Prostate gland (tissue), 2 donors: ENCODE measurements around the gene POLG. TPM values are rescaled to one million over a fixed set of nuclear protein-coding genes. Genes with fewer than 3 reads are reported as not detected.
A peak's percentile ranks its signal among the peaks of the same experiment; 100 is the strongest.

Experiments used
- DNase-seq: peaks from one replicate; pipeline ENCODE4 v3.0.0-alpha.2; 2019; ENCODE audit warnings: low spot score
- H3K27ac ChIP-seq, 2 donors: fragments of 200-600 bp; sonication (generic); 2 replicates each; pipeline ENCODE4 v1.5.1; 2017 to 2019
- H3K27me3 ChIP-seq: fragments of 200-600 bp; sonication (generic); replicated peaks from 2 replicates; pipeline ENCODE4 v1.5.1; 2019; ENCODE audit not compliant: insufficient read depth
- H3K36me3 ChIP-seq, 2 donors: fragments of 200-600 bp; sonication (generic); 1 replicate in 1 of 2; 2 replicates in 1 of 2; pipeline versions ENCODE4 v1.5.1 to v1.8.1; 2017 to 2019
- H3K4me1 ChIP-seq: fragments of 200-600 bp; sonication (generic); replicated peaks from 2 replicates; pipeline ENCODE4 v1.5.1; 2019
- H3K4me3 ChIP-seq, 2 donors: fragments of 200-600 bp; sonication (generic); 2 replicates each; pipeline ENCODE4 v1.5.1; 2017 to 2019
- H3K9me3 ChIP-seq: fragments of 200-600 bp; sonication (generic); 2 replicates; pipeline ENCODE4 v1.5.1; 2017
- CTCF ChIP-seq, 4 experiments: fragments of 200-600 bp in 2 of 4; fragments of 450-650 bp in 2 of 4; sonication (generic) in 2 of 4; IDR thresholded peaks; 1 replicate in 3 of 4; 2 replicates in 1 of 4; pipeline ENCODE4 v1.5.1; 2016 to 2019; ENCODE audit warnings: antibody characterized with exemption in 4 of 4, mild to moderate bottlenecking in 2 of 4, moderate library complexity in 2 of 4
- POLR2A ChIP-seq: fragments of 450-650 bp; IDR thresholded peaks from one replicate; pipeline ENCODE4 v1.6.1; 2016; ENCODE audit warnings: antibody characterized with exemption, mild to moderate bottlenecking
- POLR2AphosphoS5 ChIP-seq: sonication (generic); formaldehyde crosslinking; IDR thresholded peaks from one replicate; pipeline ENCODE4 v1.6.1; 2017; ENCODE audit warnings: antibody characterized with exemption
- WGBS: methylation state at CpG from one replicate; pipeline ENCODE4 v1.1.5; 2018; 5-methylcytosine and 5-hydroxymethylcytosine counted together
- intact Hi-C: fragments of 100-400 bp; cut with DNase I; formaldehyde crosslinking; loops from one replicate; pipeline ENCODE4 v1.14.2; 2022
- total RNA-seq, 2 donors: library from RNA; depleted of rRNA; stranded (reverse); fragments of >200 nt; gene quantifications; one replicate each; pipeline ENCODE4 v1.1.0, GENCODE V29; 2016

POLG gene
- total RNA-seq, 2 donors from 2014 or later, result 54.3 to 92.0 TPM

- H3K4me3 ChIP-seq, result no peak overlapping the region
- DNase-seq, result peak; percentile 40
These were observed 27.0 kb upstream of the POLG start for GRCh38 chr15:89361451-89362202.

GRCh38 chr15:89360294-89360971 lies 25.8 kb upstream of the POLG start:
- no peak for DNase-seq
- no peak overlapping the region for H3K4me3 ChIP-seq
- H3K36me3 ChIP-seq, result no peaks in the 10 kb centered on the region
- no peaks in the 10 kb centered on the region for H3K9me3 ChIP-seq
- WGBS, result 4% methylated on average over 30 of the region's 31 CpGs
- peaks cover 5% of the 10 kb centered on the region for H3K4me1 ChIP-seq
- TF ChIP-seq POLR2A (no peak), CTCF (IDR thresholded peaks at IDR 0.05) (no peak), POLR2AphosphoS5 (no peak)
- no peak overlapping the region for H3K27ac ChIP-seq
- peaks cover 59% of the 10 kb centered on the region for H3K27me3 ChIP-seq
- intact Hi-C loops, result no loop called here

More at GRCh38 chr15:89361451-89362202, 27.0 kb upstream of the POLG start:
- Histone ChIP-seq H3K4me1 (peaks cover 5% of the 10 kb centered on the region), H3K27me3 (peaks cover 66% of the 10 kb centered on the region), H3K27ac (no peak overlapping the region), H3K36me3 (no peaks in the 10 kb centered on the region), H3K9me3 (no peaks in the 10 kb centered on the region)
- no peak for TF ChIP-seq CTCF (IDR thresholded peaks at IDR 0.05)
- no peak for TF ChIP-seq POLR2AphosphoS5
- TF ChIP-seq POLR2A, result no peak
- intact Hi-C loops, result no loop called here
- 8% methylated on average over 36 of the region's 41 CpGs for WGBS

- no peaks in the 10 kb centered on the region for H3K9me3 ChIP-seq
- H3K4me1 ChIP-seq, result peaks cover 5% of the 10 kb centered on the region
- TF ChIP-seq POLR2A (no peak), CTCF (IDR thresholded peaks at IDR 0.05) (no peak), POLR2AphosphoS5 (no peak)
- no peak for DNase-seq
- no peaks in the 10 kb centered on the region for H3K36me3 ChIP-seq
- intact Hi-C loops, result loop anchor here (10.0 kb wide), 1 partner anchor 195 kb away; no protein-coding TSS in a partner anchor
- H3K4me3 ChIP-seq, result no peak overlapping the region
- no peak overlapping the region for H3K27ac ChIP-seq
- H3K27me3 ChIP-seq, result peaks cover 55% of the 10 kb centered on the region
- 8% methylated on average over 32 of the region's 32 CpGs for WGBS
These were observed 25.1 kb upstream of the POLG start for GRCh38 chr15:89359471-89360293.

- peaks cover 5% of the 10 kb centered on the region for H3K4me1 ChIP-seq
- intact Hi-C loops, result loop anchor here (1.0 to 10.0 kb wide), 2 partner anchors 72 to 196 kb away; no protein-coding TSS in a partner anchor
- TF ChIP-seq POLR2AphosphoS5 (peak; percentile 40), POLR2A (no peak), CTCF (IDR thresholded peaks at IDR 0.05) (peak; percentile 97 to 100 (median 98))
- 3% methylated on average over 60 of the region's 68 CpGs for WGBS
- H3K4me3 ChIP-seq, result peak overlapping the region; percentile 17 to 21
- H3K36me3 ChIP-seq, result no peaks in the 10 kb centered on the region
- H3K27me3 ChIP-seq, result peaks cover 47% of the 10 kb centered on the region
- no peak overlapping the region for H3K27ac ChIP-seq
- DNase-seq, result peak; percentile 57
- no peaks in the 10 kb centered on the region for H3K9me3 ChIP-seq
These were observed 24.3 kb upstream of the POLG start for GRCh38 chr15:89358755-89359439.
